Retinal pigment epithelial cell (primary cell): Measurements from ENCODE around the gene NUP160.

Source experiments
- DNase-seq: peaks from one replicate; pipeline ENCODE4 v3.0.0-alpha.2; 2010; ENCODE audit warnings: low read depth
- H3K4me3 ChIP-seq: 2 replicates; pipeline ENCODE4 v1.5.1; 2011; ENCODE audit warnings: mild to moderate bottlenecking, low read length, control low read depth, moderate library complexity
- CTCF ChIP-seq: conservative IDR thresholded peaks from 2 replicates; pipeline ENCODE4 v1.5.1; 2011; ENCODE audit warnings: low read depth, low read length, control low read depth, inconsistent platforms

The NUP160 gene

GRCh38 chr11:47864901-47865300, 16.8 kb upstream of the NUP160 start:
- DNase-seq = no peak
- no peak for TF ChIP-seq CTCF
- H3K4me3 ChIP-seq = no peak overlapping the region

GRCh38 chr11:47863898-47864430, 15.8 kb upstream of the NUP160 start:
- no peak overlapping the region for H3K4me3 ChIP-seq
- no peak for DNase-seq
- no peak for TF ChIP-seq CTCF

- no peak for DNase-seq
- no peak for TF ChIP-seq CTCF
- H3K4me3 ChIP-seq = no peak overlapping the region
Measured at GRCh38 chr11:47863189-47863897, 15.2 kb upstream of the NUP160 start.

GRCh38 chr11:47861728-47862127, 13.6 kb upstream of the NUP160 start:
- no peak overlapping the region for H3K4me3 ChIP-seq
- no peak for TF ChIP-seq CTCF
- DNase-seq = no peak

- TF ChIP-seq CTCF = no peak
- H3K4me3 ChIP-seq = no peak overlapping the region
- DNase-seq = no peak
Measured at GRCh38 chr11:47860536-47860935, 12.4 kb upstream of the NUP160 start.

- peak; percentile 34 for DNase-seq
- no peak overlapping the region for H3K4me3 ChIP-seq
- no peak for TF ChIP-seq CTCF
Measured at GRCh38 chr11:47857892-47858543, 9.9 kb upstream of the NUP160 start.

- H3K4me3 ChIP-seq = no peak overlapping the region
- no peak for TF ChIP-seq CTCF
- no peak for DNase-seq
Measured at GRCh38 chr11:47857485-47857884, 9.3 kb upstream of the NUP160 start.
